NCI-H1436 treated with DMSO at 0.1 percent for 48 hours (cell line): ENCODE measurements around the gene MS4A3.
"Not testable (repeated sequence)": the region's sequence is repeated elsewhere in the genome, so short reads cannot be mapped to it uniquely, and the experiment has no call there.

ENCODE experiments used
- DNase-seq: peaks from one replicate; lab custom pipeline; 2025; lab: John Stamatoyannopoulos, UW

The MS4A3 gene, protein sequence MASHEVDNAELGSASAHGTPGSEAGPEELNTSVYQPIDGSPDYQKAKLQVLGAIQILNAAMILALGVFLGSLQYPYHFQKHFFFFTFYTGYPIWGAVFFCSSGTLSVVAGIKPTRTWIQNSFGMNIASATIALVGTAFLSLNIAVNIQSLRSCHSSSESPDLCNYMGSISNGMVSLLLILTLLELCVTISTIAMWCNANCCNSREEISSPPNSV

GRCh38 chr11:60056349-60056969, at the start of gene MS4A3:
Gene MS4A3 (plus strand): TSS chr11:60056665. CDS start chr11:60061161, 4,496 bp downstream.
- DNase-seq: no peak

DNA sequence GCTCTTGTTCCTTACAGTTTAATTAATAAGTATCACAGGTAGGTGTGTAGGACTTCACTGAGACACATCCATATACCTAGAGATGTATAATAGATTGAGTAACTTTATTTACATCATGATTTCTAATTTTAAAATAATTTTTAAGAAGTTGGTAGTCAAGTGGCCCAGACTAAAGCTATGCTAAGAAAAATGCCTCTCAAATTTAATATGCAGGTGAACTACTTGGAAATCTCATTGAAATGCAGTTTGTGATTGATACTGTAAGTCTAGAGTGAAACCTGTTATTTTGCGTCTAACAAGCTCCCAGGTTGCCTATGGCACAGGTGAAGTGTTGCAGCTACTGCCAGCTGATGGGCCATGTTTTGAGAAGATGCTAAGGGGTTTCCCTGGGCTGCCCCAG, 39.6 kb upstream of the MS4A3 start, which contains the start of gene OOSP4B:
Gene OOSP4B, plus strand, starts transcription at position 301 of the 400 bp plus-strand sequence.
- DNase-seq: no peak

DNA sequence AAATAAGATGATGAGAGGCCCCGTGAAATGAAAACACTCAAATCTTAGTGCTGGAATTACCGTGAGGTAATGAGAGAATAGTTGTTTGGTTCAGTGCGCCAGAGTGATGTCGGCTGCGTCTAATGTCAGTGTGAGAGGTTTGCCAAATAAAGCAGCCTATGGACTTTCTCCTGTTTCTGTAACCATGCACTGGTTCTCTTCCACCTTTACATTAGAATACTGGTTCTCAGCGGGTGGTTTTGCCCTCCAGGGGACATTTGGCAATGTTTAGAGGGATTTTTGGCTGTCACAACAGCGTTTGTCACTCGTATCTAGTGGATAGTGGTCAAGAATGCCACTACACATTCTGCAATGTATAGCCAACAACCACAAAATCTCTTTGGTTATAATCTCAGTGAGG, 38.4 kb upstream of the MS4A3 start:
- DNase-seq: no peak

GRCh38 chr11:60020376-60020775, 36.1 kb upstream of the MS4A3 start:
- not testable (repeated sequence) for DNase-seq

DNA sequence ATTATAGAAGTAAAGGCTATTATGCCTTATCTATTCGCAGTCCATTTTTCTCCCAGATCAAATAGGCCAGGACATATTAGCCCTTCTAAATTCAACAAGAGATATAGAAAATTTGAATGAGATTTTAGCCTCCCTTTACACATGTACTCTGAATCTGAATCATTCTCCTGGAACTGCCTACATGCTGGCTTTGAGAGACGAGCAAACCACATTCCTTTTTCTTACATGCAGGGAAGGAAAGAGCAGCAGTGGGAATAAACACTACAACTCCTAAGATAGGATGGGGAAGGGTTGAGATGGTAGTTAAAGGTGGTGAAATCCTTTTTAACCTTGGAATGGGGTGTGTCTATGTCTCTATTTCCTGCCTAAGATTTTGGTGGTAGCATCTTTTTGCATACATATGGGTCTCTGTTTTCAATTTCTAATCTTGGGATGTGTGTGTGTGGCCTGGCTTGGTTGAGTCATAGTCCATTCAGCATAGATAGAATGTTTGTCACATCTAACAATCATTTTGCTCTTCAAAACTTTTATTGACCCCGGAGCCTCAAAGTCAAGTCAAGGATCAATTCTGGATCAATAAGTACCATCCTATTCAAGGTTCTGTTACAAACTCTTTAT, 27.3 kb upstream of the MS4A3 start:
- DNase-seq: no peak

- DNase-seq: no peak
These were observed 16.4 kb upstream of the MS4A3 start, which contains the start of gene OOSP2 for GRCh38 chr11:60040109-60040508. Gene OOSP2 (plus strand): TSS chr11:60040409. CDS start chr11:60040460, 51 bp downstream.

- DNase-seq: not testable (repeated sequence)
These were observed 6.0 kb upstream of the MS4A3 start for GRCh38 chr11:60050422-60050821.

- not testable (repeated sequence) for DNase-seq
These were observed 5.6 kb upstream of the MS4A3 start for GRCh38 chr11:60050839-60051238.

DNA sequence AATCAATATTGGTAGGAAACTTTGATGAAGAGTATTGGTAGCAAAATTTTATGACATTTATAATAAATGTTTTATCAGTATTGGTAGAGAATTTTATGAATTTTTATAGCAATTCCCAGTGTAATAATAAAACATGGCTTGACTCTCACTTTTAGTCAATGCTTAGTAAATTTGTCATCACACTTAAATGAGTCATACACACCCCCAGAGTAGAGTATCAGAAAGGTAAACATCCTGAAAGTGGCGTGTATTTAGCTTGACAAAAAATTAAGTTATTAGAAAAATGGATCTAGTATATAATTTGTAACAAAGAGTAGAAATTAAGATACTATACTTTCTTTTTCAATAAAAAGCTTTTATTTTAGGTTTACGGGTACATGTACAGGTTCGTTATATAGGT, 2.6 kb downstream of the MS4A3 start:
- no peak for DNase-seq

DNA sequence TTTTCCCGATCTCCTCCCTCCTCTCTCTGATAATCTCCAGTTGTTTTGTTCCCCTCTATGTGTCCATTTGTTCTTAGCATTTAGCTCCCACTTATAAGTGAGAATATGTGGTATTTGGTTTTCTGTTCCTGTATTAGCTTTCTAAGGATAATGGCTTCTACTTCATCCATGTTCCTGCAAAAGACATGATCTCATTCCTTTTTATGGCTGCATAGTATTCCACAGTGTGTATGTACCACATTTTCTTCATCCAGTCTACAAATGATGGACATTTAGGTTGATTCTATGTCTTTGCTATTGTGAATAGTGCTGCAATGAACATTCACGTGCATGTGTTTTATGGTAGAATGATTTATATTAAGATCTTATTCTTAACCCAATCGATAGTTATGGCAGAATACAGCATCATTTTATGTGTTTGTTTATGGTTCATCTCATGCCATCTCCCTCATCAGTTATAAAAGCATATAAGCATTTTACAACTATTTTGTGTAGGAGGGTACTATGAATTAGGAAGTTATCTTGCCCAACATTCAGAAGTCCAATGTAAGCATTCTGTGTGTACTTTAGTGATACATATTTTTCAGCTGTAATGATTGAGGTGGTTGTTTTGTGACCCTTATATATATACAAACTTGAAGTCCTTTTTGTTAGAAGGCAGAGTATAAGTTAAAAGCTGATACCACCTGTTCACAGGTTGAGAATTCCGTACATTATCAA, 3.2 kb downstream of the MS4A3 start:
- no peak for DNase-seq

DNA sequence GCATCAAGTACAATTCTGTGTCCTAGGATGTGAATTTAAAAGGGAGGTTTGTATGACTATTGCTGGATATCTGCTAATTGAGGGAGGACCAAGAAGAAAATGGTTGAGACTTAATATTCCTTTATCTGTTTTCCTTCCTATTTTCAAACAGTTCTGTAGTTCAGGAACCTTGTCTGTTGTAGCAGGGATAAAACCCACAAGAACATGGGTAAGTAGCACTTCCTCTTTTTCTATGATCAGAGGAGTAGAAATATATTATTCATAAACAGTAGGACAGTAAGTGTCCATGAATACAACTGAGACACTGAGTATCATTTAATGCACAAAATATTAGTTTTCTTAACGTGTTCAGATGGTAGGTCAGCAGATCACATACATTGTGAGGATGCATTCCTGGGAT, 7.6 kb downstream of the MS4A3 start:
- DNase-seq: no peak

DNA sequence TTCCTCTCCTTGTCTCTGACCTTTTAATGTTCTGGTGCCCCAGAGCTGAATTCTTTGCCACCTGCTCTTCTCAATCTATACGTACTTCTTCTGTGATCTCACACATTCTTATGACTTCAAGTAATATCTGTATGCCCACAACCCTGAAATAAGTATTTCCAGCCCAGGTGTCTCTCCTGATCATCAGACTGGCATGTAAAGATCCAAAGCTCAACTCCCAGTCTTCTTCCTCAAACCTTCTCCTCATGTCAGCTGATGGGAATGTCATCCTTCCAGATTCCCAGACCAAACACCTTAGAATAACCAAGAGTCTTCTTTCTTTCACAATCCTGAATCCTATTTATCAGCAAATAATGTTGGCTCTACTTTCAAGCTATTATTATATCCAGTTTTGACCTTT, 9.3 kb downstream of the MS4A3 start:
- DNase-seq: no peak

- DNase-seq: no peak
These were observed 13.0 kb downstream of the MS4A3 start for GRCh38 chr11:60069450-60069849.

- not testable (repeated sequence) for DNase-seq
These were observed 15.2 kb downstream of the MS4A3 start for GRCh38 chr11:60071644-60072043.

DNA sequence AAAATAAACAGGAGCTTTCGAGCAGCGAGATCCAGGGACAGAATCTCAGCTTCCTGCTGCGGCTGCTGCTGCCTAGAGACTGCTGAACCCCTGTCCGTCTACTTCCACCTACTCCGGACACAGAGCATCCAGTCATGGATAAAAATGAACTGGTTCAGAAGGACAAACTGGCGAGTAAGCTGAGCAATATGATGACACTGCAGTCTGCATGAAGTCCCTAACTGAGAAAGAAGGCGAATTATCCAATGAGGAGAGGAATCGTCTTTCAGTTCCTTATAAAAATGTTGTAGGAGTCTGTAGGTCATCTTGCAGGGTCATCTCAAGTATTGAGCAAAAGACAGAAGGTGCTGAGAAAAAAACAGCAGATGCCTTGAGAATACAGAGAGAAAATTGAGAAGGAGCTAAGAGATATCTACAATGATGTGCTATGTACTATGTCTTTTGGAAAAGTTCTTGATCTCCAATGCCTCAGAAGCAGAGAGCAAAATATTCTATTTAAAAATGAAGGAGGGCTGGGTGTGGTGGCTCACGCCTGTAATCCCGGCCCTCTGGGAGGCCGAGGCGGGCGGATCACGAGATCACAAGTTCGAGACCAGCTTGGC, 20.9 kb downstream of the MS4A3 start:
- no peak for DNase-seq

DNA sequence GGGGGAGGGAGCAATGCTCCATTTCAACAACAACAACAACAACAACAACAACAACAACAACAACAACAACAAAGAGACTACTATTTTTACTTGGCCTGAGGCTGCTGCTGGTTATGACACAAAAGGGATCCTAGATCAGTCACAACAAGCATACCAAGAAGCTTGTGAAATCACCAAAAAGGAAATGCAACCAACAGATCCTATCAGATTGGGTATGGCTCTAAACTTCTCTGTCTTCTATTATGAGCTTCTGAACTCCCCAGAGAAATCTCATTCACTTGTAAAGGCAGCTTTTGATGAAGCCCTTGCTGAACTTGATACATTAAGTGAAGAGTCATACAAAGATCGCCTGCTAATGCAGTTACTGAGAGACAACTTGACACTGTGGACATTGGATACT, 21.5 kb downstream of the MS4A3 start:
- DNase-seq: no peak

DNA sequence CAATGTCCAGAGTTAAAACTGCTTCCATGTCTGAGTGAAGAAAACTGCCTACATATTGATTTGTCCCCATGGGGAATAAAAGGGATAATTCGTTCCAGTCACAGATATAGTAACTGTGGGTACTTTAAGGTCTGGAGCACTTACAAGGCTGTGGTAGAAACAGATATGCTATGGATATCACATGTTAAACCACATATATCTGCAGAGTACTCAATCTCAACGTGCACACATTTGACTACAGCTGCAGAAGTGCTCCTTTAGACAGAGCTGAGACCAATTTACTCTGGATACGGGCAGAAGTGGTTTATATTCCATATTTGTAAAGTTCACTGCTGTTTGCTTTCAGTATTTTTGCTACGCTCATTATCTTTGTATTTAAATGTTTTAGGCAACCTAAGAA, 22.3 kb downstream of the MS4A3 start:
- DNase-seq: no peak

GRCh38 chr11:60080535-60080934, 24.1 kb downstream of the MS4A3 start:
- no peak for DNase-seq

DNA sequence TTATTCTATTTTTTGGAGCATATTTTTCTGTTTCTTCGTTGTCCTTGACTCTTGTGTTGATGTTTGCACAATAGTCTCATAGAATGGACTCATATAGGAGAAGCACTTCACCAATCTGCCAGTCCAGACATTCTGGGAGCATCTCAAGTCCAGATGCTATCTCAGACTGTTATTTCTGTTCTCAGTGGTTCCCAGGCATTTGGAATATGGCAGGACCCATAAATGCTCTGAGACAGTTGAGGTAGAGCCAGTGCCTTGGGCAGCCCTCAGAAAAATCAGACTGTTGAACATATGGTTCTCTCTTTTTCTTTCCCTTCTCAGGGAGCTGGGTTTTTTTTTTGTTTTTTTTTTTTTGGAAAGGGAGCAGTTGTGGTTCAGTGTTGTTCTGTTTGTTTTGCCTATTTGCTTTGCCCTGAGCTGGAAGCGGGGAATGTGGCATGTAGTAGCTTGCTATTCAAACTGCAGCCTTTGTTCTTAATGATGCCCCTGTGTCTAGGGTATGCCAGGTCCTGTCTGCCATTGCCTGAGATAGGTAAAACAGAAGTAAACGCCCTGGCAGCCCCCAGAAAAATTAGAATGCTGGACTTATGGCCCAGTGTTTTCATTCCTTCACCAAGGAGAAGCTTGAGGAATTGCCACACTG, 28.3 kb downstream of the MS4A3 start:
- DNase-seq: no peak

- no peak for DNase-seq
These were observed 29.4 kb downstream of the MS4A3 start for GRCh38 chr11:60085909-60086308.

DNA sequence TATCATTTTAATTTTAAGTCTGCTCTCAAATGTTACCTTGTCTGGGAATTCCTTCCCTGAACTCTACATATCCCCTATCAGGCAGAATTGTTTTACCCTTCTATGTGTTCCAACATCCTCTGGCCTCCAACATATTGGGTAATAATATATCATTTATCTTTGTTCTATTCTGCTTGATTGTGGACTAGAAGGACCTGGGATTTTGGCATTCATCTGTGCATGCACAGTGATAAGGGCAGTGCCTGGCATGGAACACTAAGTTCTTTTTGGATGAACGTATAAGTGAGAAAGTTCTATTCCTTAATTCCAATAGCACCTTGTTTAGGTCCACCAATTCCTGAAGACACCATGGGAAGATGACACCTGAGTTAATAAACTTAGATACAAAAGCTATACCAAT, 30.8 kb downstream of the MS4A3 start:
- DNase-seq: no peak

DNA sequence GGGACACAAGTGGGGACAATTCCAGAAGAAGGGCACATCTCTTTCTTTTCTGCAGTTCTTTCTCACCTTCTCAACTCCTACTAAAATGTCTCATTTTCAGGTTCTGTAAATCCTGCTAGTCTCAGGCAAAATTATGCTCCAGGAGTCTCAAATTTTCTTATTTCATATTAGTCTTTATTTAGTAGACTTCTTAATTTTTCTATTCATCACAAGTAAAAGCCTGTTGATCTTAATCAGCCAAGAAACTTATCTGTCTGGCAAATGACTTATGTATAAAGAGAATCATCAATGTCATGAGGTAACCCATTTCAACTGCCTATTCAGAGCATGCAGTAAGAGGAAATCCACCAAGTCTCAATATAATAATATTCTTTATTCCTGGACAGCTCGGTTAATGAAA, 31.9 kb downstream of the MS4A3 start, which contains the start of gene MS4A2:
Gene MS4A2, plus strand, starts transcription at position 301 of the 400 bp plus-strand sequence. CDS start 102 bp downstream, outside the sequence.
- no peak for DNase-seq
